HAP-1 (cell line): Measurements from ENCODE around the gene PANX1.

Source experiments
- DNase-seq, 2 experiments: peaks; one replicate each; pipeline ENCODE4 v3.0.0-alpha.2; 2016 to 2020; ENCODE audit warnings: low spot score in 2 of 2
- H3K27me3 ChIP-seq: fragments of 250-450 bp; sonication (Bioruptor Pico); 2 replicates; pipeline ENCODE4 v1.5.1; 2020; ENCODE audit warnings: low read depth, mild to moderate bottlenecking, moderate library complexity
- H3K36me3 ChIP-seq: fragments of 250-450 bp; sonication (Bioruptor Pico); replicated peaks from 2 replicates; pipeline ENCODE4 v1.5.1; 2020; ENCODE audit warnings: mild to moderate bottlenecking
- H3K4me1 ChIP-seq: fragments of 250-450 bp; sonication (Bioruptor Pico); 2 replicates; pipeline ENCODE4 v1.5.1; 2020; ENCODE audit warnings: mild to moderate bottlenecking
- H3K4me3 ChIP-seq: fragments of 250-450 bp; sonication (Bioruptor Pico); 2 replicates; pipeline ENCODE4 v1.5.1; 2020; ENCODE audit warnings: mild to moderate bottlenecking, moderate library complexity
- H3K9me3 ChIP-seq: fragments of 250-450 bp; sonication (Bioruptor Pico); 2 replicates; pipeline ENCODE4 v1.5.1; 2020; ENCODE audit warnings: mild to moderate bottlenecking, moderate library complexity
- in situ Hi-C: fragments of 300-500 bp; cut with MboI; formaldehyde crosslinking; loops from 3 replicates; pipeline ENCODE4 v1.14.3; 2020; ENCODE audit warnings: low sequenced_read_pairs, inconsistent platforms, mixed read lengths

The PANX1 gene

DNA sequence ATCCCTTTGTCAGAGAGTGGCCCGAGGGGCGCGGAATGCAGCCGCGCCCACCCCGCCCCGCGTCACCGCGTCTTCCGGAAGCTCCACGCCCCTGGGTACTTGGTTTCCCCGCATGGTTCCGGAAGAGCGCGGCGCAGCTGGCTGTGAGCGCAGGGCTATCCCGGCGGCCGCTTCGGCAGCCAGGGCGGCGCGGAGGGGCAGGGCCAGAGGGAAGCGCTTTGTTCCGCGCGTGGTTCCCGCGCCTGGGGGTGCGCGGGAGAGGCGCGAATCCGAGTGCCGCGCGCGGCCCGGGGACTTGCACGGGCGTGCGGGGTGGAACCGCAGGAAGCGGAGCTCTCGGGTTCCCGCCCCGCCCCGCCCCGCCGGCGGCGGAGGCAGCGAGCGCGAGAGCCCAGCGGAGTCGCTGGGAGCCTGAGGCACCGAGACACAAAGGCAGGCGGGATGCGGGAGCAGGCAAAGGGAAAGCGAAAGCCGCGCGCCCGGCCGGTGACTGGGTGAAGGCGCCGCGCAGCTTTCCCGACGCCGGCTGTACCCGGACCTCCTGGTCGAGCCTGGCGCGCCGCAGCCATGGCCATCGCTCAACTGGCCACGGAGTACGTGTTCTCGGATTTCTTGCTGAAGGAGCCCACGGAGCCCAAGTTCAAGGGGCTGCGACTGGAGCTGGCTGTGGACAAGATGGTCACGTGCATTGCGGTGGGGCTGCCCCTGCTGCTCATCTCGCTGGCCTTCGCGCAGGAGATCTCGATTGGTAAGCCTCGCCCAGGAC, at the start of gene PANX1:
Gene PANX1 (plus strand): TSS at position 96 of the 766 bp plus-strand sequence. CDS start 472 bp downstream, at position 568.
- peak within 1 kb of the TSS; percentile 62 for H3K4me3 ChIP-seq
- DNase-seq: peak; percentile 82 to 89
- H3K36me3 ChIP-seq: no peaks in the 10 kb centered on the region
- peaks cover 9% of the 10 kb centered on the region for H3K4me1 ChIP-seq
- H3K27me3 ChIP-seq: no peaks in the 10 kb centered on the region
- no peaks in the 10 kb centered on the region for H3K9me3 ChIP-seq
- in situ Hi-C loops: loop anchor here (25.0 kb wide), 1 partner anchor 392 kb away; the partner anchor contains the start of genes C11orf54 and TAF1D

DNA sequence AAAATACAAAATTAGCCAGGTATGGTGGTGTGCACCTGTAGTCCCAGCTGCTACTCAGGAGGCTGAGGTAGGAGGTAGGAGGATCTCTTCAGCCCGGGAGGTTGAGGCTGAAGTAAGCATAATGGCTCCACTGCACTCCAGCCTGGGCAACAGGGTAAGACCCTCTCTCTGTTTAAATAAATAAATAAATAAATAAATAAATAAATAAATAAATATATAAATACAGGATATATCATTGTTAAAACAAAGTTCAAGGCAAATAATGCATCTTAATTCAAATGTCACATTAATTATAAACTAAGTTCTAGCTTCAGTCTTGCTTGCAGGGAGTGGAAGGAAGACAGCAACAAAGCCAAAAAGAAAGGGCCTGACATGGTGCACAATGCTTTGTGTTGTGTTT, 44.5 kb upstream of the PANX1 start:
- DNase-seq: no peak
- in situ Hi-C loops: no loop called here
- no peak overlapping the region for H3K4me3 ChIP-seq
- H3K36me3 ChIP-seq: no peaks in the 10 kb centered on the region
- no peaks in the 10 kb centered on the region for H3K4me1 ChIP-seq
- H3K9me3 ChIP-seq: no peaks in the 10 kb centered on the region
- H3K27me3 ChIP-seq: peaks cover 17% of the 10 kb centered on the region; the same call in 1 of the 2 replicates

GRCh38 chr11:94088906-94089305, 39.7 kb upstream of the PANX1 start:
- no peaks in the 10 kb centered on the region for H3K36me3 ChIP-seq
- H3K9me3 ChIP-seq: no peaks in the 10 kb centered on the region
- in situ Hi-C loops: no loop called here
- peaks cover 7% of the 10 kb centered on the region; the same call in 1 of the 2 replicates for H3K27me3 ChIP-seq
- DNase-seq: no peak
- no peak overlapping the region for H3K4me3 ChIP-seq
- no peaks in the 10 kb centered on the region for H3K4me1 ChIP-seq

GRCh38 chr11:94089341-94089740, 39.3 kb upstream of the PANX1 start:
- in situ Hi-C loops: no loop called here
- H3K4me3 ChIP-seq: no peak overlapping the region
- no peaks in the 10 kb centered on the region for H3K4me1 ChIP-seq
- no peaks in the 10 kb centered on the region for H3K9me3 ChIP-seq
- H3K36me3 ChIP-seq: no peaks in the 10 kb centered on the region
- DNase-seq: no peak
- H3K27me3 ChIP-seq: peaks cover 7% of the 10 kb centered on the region; the same call in 1 of the 2 replicates

- H3K36me3 ChIP-seq: no peaks in the 10 kb centered on the region
- in situ Hi-C loops: no loop called here
- no peaks in the 10 kb centered on the region for H3K4me1 ChIP-seq
- H3K9me3 ChIP-seq: no peaks in the 10 kb centered on the region
- peaks cover 4% of the 10 kb centered on the region; the same call in 1 of the 2 replicates for H3K27me3 ChIP-seq
- no peak for DNase-seq
- no peak overlapping the region for H3K4me3 ChIP-seq
Observed at GRCh38 chr11:94090401-94090800, 38.2 kb upstream of the PANX1 start.

- H3K4me1 ChIP-seq: no peaks in the 10 kb centered on the region
- no peaks in the 10 kb centered on the region for H3K9me3 ChIP-seq
- peaks cover 3% of the 10 kb centered on the region; the same call in 1 of the 2 replicates for H3K27me3 ChIP-seq
- H3K36me3 ChIP-seq: no peaks in the 10 kb centered on the region
- in situ Hi-C loops: no loop called here
- no peak overlapping the region for H3K4me3 ChIP-seq
- no peak for DNase-seq
Observed at GRCh38 chr11:94091091-94091490, 37.5 kb upstream of the PANX1 start.

GRCh38 chr11:94100253-94100652, 28.4 kb upstream of the PANX1 start:
- in situ Hi-C loops: no loop called here
- Histone ChIP-seq H3K4me1 (no peaks in the 10 kb centered on the region), H3K27me3 (no peaks in the 10 kb centered on the region), H3K36me3 (no peaks in the 10 kb centered on the region), H3K9me3 (no peaks in the 10 kb centered on the region), H3K4me3 (no peak overlapping the region)
- no peak for DNase-seq

DNA sequence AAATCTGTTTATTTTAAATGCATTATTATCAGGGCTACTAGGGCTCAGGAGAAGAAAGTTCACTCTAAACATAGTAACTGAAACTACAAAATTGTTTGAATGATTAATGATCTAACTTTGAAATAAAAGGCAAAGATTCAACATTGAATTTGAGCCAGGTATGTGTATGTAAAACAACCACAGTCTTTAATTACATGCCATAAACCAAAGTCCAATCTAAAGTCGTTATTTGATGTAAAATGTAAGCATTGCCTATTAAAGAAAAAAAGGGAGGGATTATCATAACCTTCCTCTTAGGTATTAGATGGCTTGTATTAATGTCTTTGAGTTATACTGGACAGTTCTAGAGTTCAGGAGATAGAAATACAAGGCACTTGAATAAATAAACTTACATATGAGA, 25.2 kb upstream of the PANX1 start:
- Histone ChIP-seq H3K27me3 (no peaks in the 10 kb centered on the region), H3K4me3 (no peak overlapping the region), H3K9me3 (no peaks in the 10 kb centered on the region), H3K36me3 (no peaks in the 10 kb centered on the region), H3K4me1 (no peaks in the 10 kb centered on the region)
- in situ Hi-C loops: no loop called here
- DNase-seq: no peak

DNA sequence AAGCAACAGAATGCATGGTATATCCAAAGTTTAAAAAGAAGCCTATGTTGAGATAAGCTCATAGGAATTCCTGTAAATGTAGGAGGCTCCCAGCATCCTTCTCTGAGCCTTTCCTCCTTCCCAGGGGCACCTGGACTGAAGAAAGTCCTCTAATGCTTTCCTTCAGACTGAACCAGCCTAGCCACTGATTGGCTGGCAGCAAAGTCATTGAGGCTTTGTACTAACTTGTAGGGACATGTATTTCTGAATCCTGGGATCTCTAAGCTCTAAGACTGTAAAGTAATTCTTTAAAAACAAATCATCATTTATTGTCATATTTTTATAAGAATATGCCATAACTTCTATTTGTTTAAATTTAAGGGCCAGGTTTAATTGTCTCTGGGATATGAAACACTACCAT, 23.9 kb upstream of the PANX1 start:
- H3K4me1 ChIP-seq: no peaks in the 10 kb centered on the region
- no peaks in the 10 kb centered on the region for H3K27me3 ChIP-seq
- no peaks in the 10 kb centered on the region for H3K9me3 ChIP-seq
- no peaks in the 10 kb centered on the region for H3K36me3 ChIP-seq
- no peak for DNase-seq
- in situ Hi-C loops: no loop called here
- no peak overlapping the region for H3K4me3 ChIP-seq

GRCh38 chr11:94106716-94107115, 21.9 kb upstream of the PANX1 start:
- in situ Hi-C loops: no loop called here
- no peak for DNase-seq

GRCh38 chr11:94107363-94107762, 21.3 kb upstream of the PANX1 start:
- no peaks in the 10 kb centered on the region for H3K36me3 ChIP-seq
- DNase-seq: no peak
- in situ Hi-C loops: no loop called here
- H3K4me1 ChIP-seq: no peaks in the 10 kb centered on the region
- no peaks in the 10 kb centered on the region for H3K27me3 ChIP-seq
- no peaks in the 10 kb centered on the region for H3K9me3 ChIP-seq
- no peak overlapping the region for H3K4me3 ChIP-seq

More at GRCh38 chr11:94106716-94107115, 21.9 kb upstream of the PANX1 start:
- Histone ChIP-seq H3K27me3 (no peaks in the 10 kb centered on the region), H3K9me3 (no peaks in the 10 kb centered on the region), H3K4me3 (no peak overlapping the region), H3K36me3 (no peaks in the 10 kb centered on the region), H3K4me1 (no peaks in the 10 kb centered on the region)

DNA sequence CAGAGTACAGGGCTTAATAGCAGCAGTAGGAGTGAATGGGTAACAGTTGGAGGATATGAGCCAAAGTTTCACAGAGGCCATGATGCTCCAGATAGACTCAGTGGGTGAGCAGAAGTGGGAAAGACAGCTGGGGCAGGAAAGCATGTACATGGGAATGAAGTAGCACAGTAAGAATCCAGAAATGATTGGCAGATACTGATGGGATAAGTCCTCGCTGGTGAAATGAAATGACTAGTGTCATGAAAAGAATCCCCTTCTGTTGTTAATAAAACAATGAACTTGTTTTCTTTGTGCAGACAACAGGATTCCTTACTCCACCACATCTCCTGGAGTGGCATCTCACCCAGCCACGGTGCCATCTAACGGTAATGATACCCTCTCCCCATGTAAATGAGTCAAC, 17.4 kb upstream of the PANX1 start:
- Histone ChIP-seq H3K4me1 (no peaks in the 10 kb centered on the region; the same call in 1 of the 2 replicates), H3K4me3 (no peak overlapping the region), H3K27me3 (no peaks in the 10 kb centered on the region), H3K9me3 (no peaks in the 10 kb centered on the region), H3K36me3 (no peaks in the 10 kb centered on the region)
- in situ Hi-C loops: no loop called here
- DNase-seq: no peak

DNA sequence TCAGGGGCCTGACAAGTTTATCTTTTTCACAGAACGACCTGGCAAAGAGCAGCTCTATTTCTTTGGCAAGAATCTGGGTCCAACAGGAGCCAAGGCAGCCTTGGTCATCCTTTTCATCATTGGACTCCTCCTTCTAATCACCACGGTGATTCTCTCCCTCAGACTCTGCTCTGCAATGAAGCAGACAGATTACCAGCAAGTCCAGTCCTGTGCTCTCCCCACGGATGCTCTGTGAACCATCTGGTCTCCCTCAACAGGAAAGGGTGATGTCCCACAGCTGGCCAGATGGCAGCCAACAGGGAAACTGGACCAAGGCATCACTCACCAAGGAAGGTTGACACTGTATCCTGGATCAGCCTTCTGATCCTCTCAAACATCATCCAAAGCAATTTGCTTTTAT, 17.0 kb upstream of the PANX1 start:
- no peaks in the 10 kb centered on the region; the same call in 1 of the 2 replicates for H3K4me1 ChIP-seq

GRCh38 chr11:94112206-94112953, 16.3 kb upstream of the PANX1 start:
- Histone ChIP-seq H3K4me3 (no peak overlapping the region), H3K9me3 (no peaks in the 10 kb centered on the region), H3K4me1 (no peaks in the 10 kb centered on the region; the same call in 1 of the 2 replicates), H3K36me3 (no peaks in the 10 kb centered on the region), H3K27me3 (no peaks in the 10 kb centered on the region)
- in situ Hi-C loops: no loop called here
- no peak for DNase-seq

More for the DNA sequence above, 17.0 kb upstream of the PANX1 start:
- Histone ChIP-seq H3K4me3 (no peak overlapping the region), H3K36me3 (no peaks in the 10 kb centered on the region), H3K27me3 (no peaks in the 10 kb centered on the region), H3K9me3 (no peaks in the 10 kb centered on the region)
- no peak for DNase-seq
- in situ Hi-C loops: no loop called here
